ENCODE results near the gene DENND1B. TPM values are rescaled to one million over a fixed set of nuclear protein-coding genes. Genes with fewer than 3 reads are reported as not detected.

Gene DENND1B
- total RNA-seq, 2 experiments from 2014 or later = 11.8 to 13.3 TPM

- no peaks in the 10 kb centered on the region for H3K27me3 Mint-ChIP-seq
- H3K9me3 Mint-ChIP-seq = peaks cover 34% of the 10 kb centered on the region
- no peak for DNase-seq
- H3K4me3 Mint-ChIP-seq = no peak overlapping the region
- no peak overlapping the region for H3K27ac Mint-ChIP-seq
- H3K4me1 Mint-ChIP-seq = no peaks in the 10 kb centered on the region
- H3K36me3 Mint-ChIP-seq = peaks cover 23% of the 10 kb centered on the region
Observed at GRCh38 chr1:197797010-197797409, 21.7 kb upstream of the DENND1B start.

DNA sequence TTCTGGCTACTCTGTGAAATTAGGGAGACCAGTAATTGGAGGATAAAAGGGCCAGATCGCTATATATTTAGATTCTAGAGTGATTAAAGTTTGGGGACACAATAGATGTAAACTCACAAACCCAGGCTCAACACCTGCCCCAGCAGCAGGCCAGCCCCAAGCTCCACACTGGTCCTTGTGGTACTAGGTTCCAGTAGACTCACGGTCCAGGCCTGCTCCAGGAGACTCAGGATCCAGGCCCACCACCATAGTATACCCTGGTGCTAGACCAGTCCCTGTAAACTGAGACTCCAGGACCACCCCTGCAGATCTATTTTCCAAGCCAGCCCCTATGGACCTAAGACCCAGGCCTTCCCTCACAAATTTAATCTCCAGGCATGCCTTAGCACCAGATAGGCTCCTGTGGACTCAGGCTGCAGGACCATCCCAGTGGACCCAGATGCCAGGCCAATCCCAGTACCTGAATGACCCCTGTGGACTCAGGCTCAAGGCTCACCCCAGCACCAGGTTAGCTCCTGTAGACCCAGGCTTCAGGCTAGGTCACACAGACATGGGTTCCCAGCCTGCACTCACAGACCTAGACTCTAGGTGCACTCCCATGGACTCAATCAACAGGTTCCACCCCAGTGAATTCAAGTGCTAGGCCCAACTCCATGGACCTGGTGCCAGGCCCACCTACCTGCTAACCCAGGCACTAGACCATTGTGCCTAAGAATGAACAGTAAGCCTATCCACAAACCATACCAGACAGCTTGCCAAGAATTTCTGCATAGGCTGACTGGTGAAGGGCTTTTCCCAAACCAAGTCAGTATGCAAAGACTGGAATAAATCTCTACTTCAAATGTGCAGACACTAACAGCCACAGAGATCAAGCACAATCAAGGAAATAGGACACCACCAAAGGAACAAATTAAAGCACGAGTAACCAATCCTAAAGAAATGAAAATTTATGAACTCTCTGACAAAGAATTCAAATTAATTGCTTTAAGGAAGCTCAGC is 13.8 kb upstream of the DENND1B start:
- Mint-ChIP-seq H3K4me1 (no peaks in the 10 kb centered on the region), H3K27ac (no peak overlapping the region), H3K9me3 (no peaks in the 10 kb centered on the region), H3K27me3 (no peaks in the 10 kb centered on the region), H3K4me3 (no peak overlapping the region), H3K36me3 (no peaks in the 10 kb centered on the region)
- no peak for DNase-seq

GRCh38 chr1:197787623-197788536 is 12.6 kb upstream of the DENND1B start:
- Mint-ChIP-seq H3K27ac (no peak overlapping the region), H3K27me3 (no peaks in the 10 kb centered on the region), H3K9me3 (no peaks in the 10 kb centered on the region), H3K4me3 (no peak overlapping the region), H3K36me3 (no peaks in the 10 kb centered on the region), H3K4me1 (no peaks in the 10 kb centered on the region)
- DNase-seq = no peak

DNA sequence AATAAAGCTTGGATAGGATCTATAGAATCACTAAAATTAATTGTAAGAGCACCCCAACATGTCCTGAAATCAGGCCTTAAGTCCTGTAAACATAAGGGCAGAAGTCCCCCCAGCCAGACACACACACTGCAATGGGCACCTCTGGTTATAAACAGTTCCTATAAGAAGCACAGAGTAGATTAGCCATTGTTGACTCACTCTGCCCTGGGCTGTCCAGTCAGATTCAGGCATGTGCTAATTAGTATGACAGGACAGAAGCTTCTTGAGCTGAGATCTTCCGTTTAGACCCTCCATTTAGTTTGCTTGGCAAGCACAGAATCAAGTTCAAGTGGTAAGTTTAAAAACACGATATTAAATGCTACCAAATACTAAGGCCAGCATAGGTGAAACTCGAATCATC is 11.8 kb upstream of the DENND1B start:
- Mint-ChIP-seq H3K4me3 (no peak overlapping the region), H3K4me1 (no peaks in the 10 kb centered on the region), H3K27ac (no peak overlapping the region), H3K9me3 (no peaks in the 10 kb centered on the region), H3K27me3 (no peaks in the 10 kb centered on the region), H3K36me3 (no peaks in the 10 kb centered on the region)
- DNase-seq = no peak

GRCh38 chr1:197786280-197786679 is 11.0 kb upstream of the DENND1B start:
- Mint-ChIP-seq H3K27me3 (no peaks in the 10 kb centered on the region), H3K4me1 (no peaks in the 10 kb centered on the region), H3K36me3 (no peaks in the 10 kb centered on the region), H3K27ac (no peak overlapping the region), H3K4me3 (no peak overlapping the region), H3K9me3 (no peaks in the 10 kb centered on the region)
- DNase-seq = no peak

DNA sequence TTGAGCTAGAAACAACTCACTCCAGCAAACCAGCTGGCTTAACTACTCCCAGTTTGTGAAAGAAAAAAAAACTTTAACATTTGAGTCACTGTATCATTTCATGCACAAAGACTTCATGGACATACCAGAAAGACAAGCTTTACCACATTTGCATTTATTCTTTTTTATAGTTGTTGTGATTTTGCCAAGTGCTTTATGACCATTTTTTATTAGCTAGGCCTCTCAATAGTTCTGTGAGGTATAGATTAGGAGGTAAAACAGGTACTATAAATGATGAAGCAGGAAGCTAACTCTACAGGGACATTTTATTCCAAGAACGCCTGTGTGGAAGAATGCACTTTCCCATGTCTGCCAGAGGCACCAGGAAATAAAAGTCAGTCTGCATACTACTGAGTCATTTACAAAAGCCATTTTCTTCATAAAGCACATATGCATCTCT is 8.2 kb upstream of the DENND1B start:
- Mint-ChIP-seq H3K9me3 (no peaks in the 10 kb centered on the region), H3K4me1 (peaks cover 9% of the 10 kb centered on the region), H3K27me3 (no peaks in the 10 kb centered on the region), H3K27ac (no peak overlapping the region), H3K36me3 (no peaks in the 10 kb centered on the region), H3K4me3 (no peak overlapping the region)
- no peak for DNase-seq

- H3K27ac Mint-ChIP-seq = no peak overlapping the region
- no peak for DNase-seq
- no peaks in the 10 kb centered on the region for H3K36me3 Mint-ChIP-seq
Observed at GRCh38 chr1:197782722-197783360, 7.6 kb upstream of the DENND1B start.

GRCh38 chr1:197781968-197782721 is 6.9 kb upstream of the DENND1B start:
- no peak overlapping the region for H3K4me3 Mint-ChIP-seq
- no peaks in the 10 kb centered on the region for H3K27me3 Mint-ChIP-seq
- no peaks in the 10 kb centered on the region for H3K36me3 Mint-ChIP-seq
- no peak overlapping the region for H3K27ac Mint-ChIP-seq
- no peak for DNase-seq
- H3K4me1 Mint-ChIP-seq = peaks cover 22% of the 10 kb centered on the region
- no peaks in the 10 kb centered on the region for H3K9me3 Mint-ChIP-seq

More at GRCh38 chr1:197782722-197783360, 7.6 kb upstream of the DENND1B start:
- Mint-ChIP-seq H3K4me1 (peaks cover 15% of the 10 kb centered on the region), H3K4me3 (no peak overlapping the region), H3K9me3 (no peaks in the 10 kb centered on the region), H3K27me3 (no peaks in the 10 kb centered on the region)

GRCh38 chr1:197779921-197780320 is 4.6 kb upstream of the DENND1B start:
- no peaks in the 10 kb centered on the region for H3K9me3 Mint-ChIP-seq
- no peak overlapping the region for H3K27ac Mint-ChIP-seq
- H3K4me1 Mint-ChIP-seq = peaks cover 34% of the 10 kb centered on the region
- no peaks in the 10 kb centered on the region for H3K36me3 Mint-ChIP-seq
- no peak for DNase-seq
- no peaks in the 10 kb centered on the region for H3K27me3 Mint-ChIP-seq
- no peak overlapping the region for H3K4me3 Mint-ChIP-seq

DNA sequence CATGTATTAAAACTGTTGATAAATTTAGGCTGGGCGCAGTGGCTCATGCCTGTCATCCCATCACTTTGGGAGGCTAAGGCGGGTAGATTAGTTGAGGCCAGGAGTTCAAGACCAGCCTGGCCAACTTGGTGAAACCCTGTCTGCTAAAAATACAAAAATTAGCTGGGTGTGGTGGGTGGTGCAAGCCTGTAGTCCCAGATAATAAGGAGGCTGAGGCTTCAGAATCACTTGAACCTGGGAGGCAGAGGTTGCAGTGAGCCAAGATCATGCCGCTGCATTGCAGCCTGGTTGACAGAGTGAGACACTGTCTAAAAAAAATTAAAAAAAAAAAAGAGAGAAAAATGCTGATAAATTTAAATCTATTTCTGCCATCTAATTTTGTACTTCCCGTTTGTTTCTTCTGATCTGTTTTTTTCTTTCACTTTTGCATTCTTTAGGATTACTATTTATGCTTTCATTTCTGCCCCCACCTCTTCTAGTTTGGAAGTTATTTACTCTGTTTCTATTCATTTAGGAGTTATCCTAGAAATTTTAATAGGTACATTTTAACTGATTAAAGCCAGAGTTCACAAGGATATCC is 3.2 kb upstream of the DENND1B start:
- Mint-ChIP-seq H3K4me3 (no peak overlapping the region), H3K9me3 (no peaks in the 10 kb centered on the region), H3K4me1 (peaks cover 44% of the 10 kb centered on the region), H3K27ac (peak overlapping the region; percentile 63), H3K27me3 (no peaks in the 10 kb centered on the region), H3K36me3 (peaks cover 4% of the 10 kb centered on the region)
- no peak for DNase-seq

DNA sequence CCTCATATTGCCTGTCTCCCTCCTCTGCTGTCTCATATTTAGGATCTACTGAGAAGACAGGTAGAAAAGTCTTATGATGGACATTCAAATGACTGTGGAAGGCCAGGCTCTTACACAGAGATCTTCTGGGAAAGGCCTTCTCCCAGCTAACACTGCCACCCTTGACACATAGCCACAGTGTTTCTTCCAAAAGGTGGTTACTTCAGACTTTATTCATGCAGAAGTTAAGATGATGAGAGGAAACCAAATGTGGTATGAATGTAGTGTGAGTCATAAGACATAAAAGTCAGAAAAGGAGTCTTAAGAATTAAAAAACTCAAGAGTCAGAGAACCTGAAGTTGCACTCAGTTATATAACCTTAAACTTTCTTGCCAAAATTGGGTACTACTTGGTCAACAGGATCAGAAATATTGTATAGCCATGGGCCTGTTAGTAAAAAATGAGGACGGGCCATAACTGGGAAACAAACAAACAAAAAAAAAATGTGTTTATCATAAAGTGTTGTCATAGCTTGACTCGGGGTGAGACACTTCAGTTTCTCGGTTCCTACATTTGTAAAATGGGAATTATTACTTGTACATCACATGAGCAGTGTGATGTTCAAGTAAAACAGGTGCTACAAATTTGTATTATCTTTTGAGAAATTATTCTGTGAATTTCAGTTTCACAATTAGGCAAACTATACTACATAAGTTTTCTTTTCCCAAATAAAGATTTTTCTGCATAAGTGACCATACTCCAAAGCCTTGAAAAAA is 1.2 kb upstream of the DENND1B start:
- Mint-ChIP-seq H3K4me3 (peak overlapping the region; percentile 72), H3K27ac (peak overlapping the region; percentile 100), H3K27me3 (no peaks in the 10 kb centered on the region), H3K4me1 (peaks cover 62% of the 10 kb centered on the region), H3K9me3 (no peaks in the 10 kb centered on the region), H3K36me3 (peaks cover 13% of the 10 kb centered on the region)
- DNase-seq = peak; percentile 19

GRCh38 chr1:197774466-197775281 is 606 bp downstream of the DENND1B start:
- DNase-seq = peak; percentile 70
- peak overlapping the region; percentile 93 for H3K4me3 Mint-ChIP-seq
- no peaks in the 10 kb centered on the region for H3K27me3 Mint-ChIP-seq
- H3K27ac Mint-ChIP-seq = peak overlapping the region; percentile 92
- no peaks in the 10 kb centered on the region for H3K9me3 Mint-ChIP-seq
- peaks cover 19% of the 10 kb centered on the region for H3K36me3 Mint-ChIP-seq
- H3K4me1 Mint-ChIP-seq = peaks cover 67% of the 10 kb centered on the region

GRCh38 chr1:197773856-197774255 is 1.4 kb downstream of the DENND1B start:
- no peak for DNase-seq
- Mint-ChIP-seq H3K4me3 (peak overlapping the region; percentile 93), H3K9me3 (no peaks in the 10 kb centered on the region), H3K4me1 (peaks cover 66% of the 10 kb centered on the region), H3K36me3 (peaks cover 19% of the 10 kb centered on the region), H3K27me3 (no peaks in the 10 kb centered on the region), H3K27ac (peak overlapping the region; percentile 92)
